Ascending aorta (tissue), 2 donors: ENCODE measurements around the gene WDR43. TPM values are rescaled to one million over a fixed set of nuclear protein-coding genes. Genes with fewer than 3 reads are reported as not detected.

Experiments
- DNase-seq, 2 donors: peaks; one replicate each; pipeline ENCODE4 v3.0.0-alpha.2; 2019; ENCODE audit warnings: low spot score in 2 of 2
- H3K27ac ChIP-seq, 2 donors: fragments of 200-600 bp; sonication (generic); one replicate each; pipeline ENCODE4 v1.5.1; 2016 to 2017; ENCODE audit warnings: mild to moderate bottlenecking in 1 of 2
- H3K27me3 ChIP-seq: fragments of 200-600 bp; sonication (generic); one replicate; pipeline ENCODE4 v1.5.1; 2017
- H3K36me3 ChIP-seq, 2 donors: fragments of 200-600 bp; sonication (generic); one replicate each; pipeline ENCODE4 v1.5.1; 2016
- H3K4me1 ChIP-seq, 2 donors: fragments of 200-600 bp; sonication (generic); one replicate each; pipeline ENCODE4 v1.5.1; 2016 to 2017; ENCODE audit warnings: mild to moderate bottlenecking in 1 of 2
- H3K4me3 ChIP-seq, 2 donors: fragments of 200-600 bp; sonication (generic); one replicate each; pipeline ENCODE4 v1.5.1; 2016 to 2017; ENCODE audit warnings: mild to moderate bottlenecking in 1 of 2
- H3K9me3 ChIP-seq, 2 donors: fragments of 200-600 bp; sonication (generic); one replicate each; pipeline ENCODE4 v1.5.1; 2016
- CTCF ChIP-seq, 3 experiments: fragments of 200-600 bp in 2 of 3; fragments of 450-650 bp in 1 of 3; sonication (generic) in 2 of 3; IDR thresholded peaks; one replicate each; pipeline ENCODE4 v1.5.1; 2016 to 2019; ENCODE audit warnings: antibody characterized with exemption in 3 of 3, mild to moderate bottlenecking in 1 of 3, moderate library complexity in 1 of 3
- intact Hi-C: fragments of 100-400 bp; cut with DNase I; formaldehyde crosslinking; loops from one replicate; pipeline ENCODE4 v1.15.1; 2023
- total RNA-seq: library from RNA; depleted of rRNA; stranded (reverse); fragments of >200 nt; gene quantifications from one replicate; pipeline ENCODE4 v1.1.0, GENCODE V29; 2016

Gene WDR43
- total RNA-seq, 1 donor from 2014 or later, result 21.5 TPM

GRCh38 chr2:28948160-28948559 lies 53.7 kb downstream of the WDR43 start:
- no peak for DNase-seq

GRCh38 chr2:28949190-28949589 lies 54.7 kb downstream of the WDR43 start:
- no peaks in the 10 kb centered on the region for H3K9me3 ChIP-seq
- H3K27me3 ChIP-seq, result no peaks in the 10 kb centered on the region
- intact Hi-C loops, result no loop called here
- TF ChIP-seq CTCF (IDR thresholded peaks at IDR 0.05), result no peak
- no peak overlapping the region for H3K27ac ChIP-seq
- no peak for DNase-seq
- no peak overlapping the region for H3K4me3 ChIP-seq
- no peaks in the 10 kb centered on the region for H3K4me1 ChIP-seq
- H3K36me3 ChIP-seq, result peaks cover 29 to 46% of the 10 kb centered on the region in 2 donors

More at GRCh38 chr2:28948160-28948559, 53.7 kb downstream of the WDR43 start:
- H3K4me3 ChIP-seq, result no peak overlapping the region
- no peak for TF ChIP-seq CTCF (IDR thresholded peaks at IDR 0.05)
- intact Hi-C loops, result no loop called here
- H3K27me3 ChIP-seq, result no peaks in the 10 kb centered on the region
- H3K4me1 ChIP-seq, result no peaks in the 10 kb centered on the region
- no peak overlapping the region for H3K27ac ChIP-seq
- peaks cover 38 to 56% of the 10 kb centered on the region in 2 donors for H3K36me3 ChIP-seq
- no peaks in the 10 kb centered on the region for H3K9me3 ChIP-seq

GRCh38 chr2:28949617-28950305 lies 55.3 kb downstream of the WDR43 start:
- DNase-seq, result no peak
- Histone ChIP-seq H3K27ac (no peak overlapping the region), H3K9me3 (no peaks in the 10 kb centered on the region), H3K27me3 (no peaks in the 10 kb centered on the region), H3K36me3 (peaks cover 24 to 40% of the 10 kb centered on the region in 2 donors), H3K4me1 (no peaks in the 10 kb centered on the region), H3K4me3 (no peak overlapping the region)
- intact Hi-C loops, result loop anchor here (10.0 kb wide), 1 partner anchor 1125 kb away; no protein-coding TSS in a partner anchor
- TF ChIP-seq CTCF (IDR thresholded peaks at IDR 0.05), result no peak

- no peaks in the 10 kb centered on the region for H3K9me3 ChIP-seq
- DNase-seq, result no peak
- intact Hi-C loops, result loop anchor here (10.0 kb wide), 1 partner anchor 1124 kb away; no protein-coding TSS in a partner anchor
Observed at GRCh38 chr2:28950941-28951630, 56.6 kb downstream of the WDR43 start.

More at GRCh38 chr2:28950941-28951630, 56.6 kb downstream of the WDR43 start:
- peak overlapping the region in 1 of 2 donors; percentile 24 for H3K27ac ChIP-seq
- H3K4me3 ChIP-seq, result no peak overlapping the region
- H3K36me3 ChIP-seq, result peaks cover 13 to 29% of the 10 kb centered on the region in 2 donors
- no peaks in the 10 kb centered on the region for H3K4me1 ChIP-seq
- TF ChIP-seq CTCF (IDR thresholded peaks at IDR 0.05), result no peak
- H3K27me3 ChIP-seq, result no peaks in the 10 kb centered on the region
